ENCODE data around the gene IL32.
A peak's percentile ranks its signal among the peaks of the same experiment; 100 is the strongest.
"Not testable (repeated sequence)": the region's sequence is repeated elsewhere in the genome, so short reads cannot be mapped to it uniquely, and the experiment has no call there.

IL32 gene

DNA sequence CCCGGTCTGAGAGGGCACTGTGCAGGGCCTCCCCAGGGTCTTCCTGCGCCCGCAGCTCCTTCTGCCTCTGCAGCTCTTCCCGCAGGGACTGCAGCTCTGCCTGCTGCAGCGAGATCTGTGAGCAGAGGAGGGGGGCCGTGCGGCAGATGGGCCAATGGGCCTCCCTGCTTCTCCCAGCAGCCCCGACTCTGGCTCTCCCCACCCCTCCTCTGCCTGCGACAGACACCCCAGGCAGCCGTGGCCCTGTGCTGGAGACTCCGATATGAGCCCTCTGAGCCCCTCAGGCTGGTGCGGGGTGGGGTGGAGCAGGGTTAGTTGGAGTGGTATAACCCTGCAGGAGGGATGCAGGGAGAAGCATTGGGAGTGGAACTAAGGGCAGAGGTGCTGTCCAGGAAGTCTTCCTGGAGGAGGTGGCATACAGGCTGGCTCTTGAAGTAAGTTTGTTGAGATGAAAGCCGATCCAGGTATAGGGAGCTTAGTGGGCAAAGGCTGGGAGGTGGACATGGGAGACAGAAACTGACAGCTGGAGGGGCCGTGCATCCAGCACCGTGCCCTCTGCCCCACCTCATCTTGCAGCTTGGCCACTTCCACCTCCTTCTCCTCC is 36.6 kb upstream of the IL32 start:
- no peak for DNase-seq

DNA sequence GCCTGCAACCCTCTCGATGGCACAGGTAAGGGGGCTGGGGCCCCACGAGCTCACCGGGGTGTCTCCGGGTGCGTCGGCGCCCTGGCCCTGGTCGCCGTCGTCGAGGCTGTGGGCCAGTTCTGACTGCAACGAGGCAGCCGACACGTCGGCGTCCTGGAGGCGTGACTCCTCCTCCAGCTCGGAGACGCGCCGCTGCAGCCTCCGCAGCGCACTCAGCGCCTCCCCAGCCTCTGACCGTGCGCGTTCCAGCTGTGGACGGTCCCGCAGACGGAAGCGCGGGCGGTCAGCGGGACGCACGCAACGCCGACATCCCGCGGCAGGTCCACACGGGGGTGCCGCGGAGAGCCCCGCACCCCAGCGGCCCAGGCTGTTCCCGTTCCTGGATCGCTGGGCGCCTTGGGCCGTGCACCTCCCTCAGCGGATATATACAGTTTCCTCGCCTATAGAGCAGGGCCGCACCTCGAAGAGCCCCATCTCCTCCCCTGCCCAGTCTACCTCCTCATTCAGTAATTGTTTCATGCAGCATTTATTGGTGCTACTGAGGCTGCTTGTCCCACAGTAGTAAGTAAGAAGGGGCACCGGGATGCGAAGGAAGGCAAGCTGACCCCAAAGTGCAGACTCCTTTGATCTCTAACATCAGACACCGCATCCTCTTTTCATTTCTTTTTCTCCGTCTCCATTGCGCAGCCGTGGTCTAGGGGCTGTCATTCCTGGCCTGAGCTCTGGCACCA is 35.8 kb upstream of the IL32 start:
- peak; percentile 43 for DNase-seq

- no peak for DNase-seq
Observed at GRCh38 chr16:3030222-3031212, 34.9 kb upstream of the IL32 start.

DNA sequence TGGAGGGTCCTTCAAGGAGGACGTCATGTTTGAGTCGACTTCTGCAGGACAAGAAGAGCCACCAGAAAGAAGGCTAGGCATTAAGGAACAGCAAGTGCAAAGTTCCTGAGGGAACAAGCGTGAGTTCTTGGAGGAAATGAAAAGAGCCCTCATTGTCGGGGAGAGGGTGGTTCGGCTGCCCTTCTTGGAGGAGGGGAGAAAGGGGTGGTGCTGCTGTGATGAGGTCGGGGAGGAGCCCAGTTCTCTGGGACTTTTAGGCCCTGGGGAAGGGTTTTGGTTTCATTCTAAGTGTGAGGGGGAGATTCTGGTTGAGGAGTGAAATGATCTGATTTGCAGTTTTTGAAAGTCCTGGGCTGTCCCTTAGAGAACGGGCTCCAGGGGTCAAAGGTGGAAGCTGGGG is 32.8 kb upstream of the IL32 start:
- no peak for DNase-seq

DNA sequence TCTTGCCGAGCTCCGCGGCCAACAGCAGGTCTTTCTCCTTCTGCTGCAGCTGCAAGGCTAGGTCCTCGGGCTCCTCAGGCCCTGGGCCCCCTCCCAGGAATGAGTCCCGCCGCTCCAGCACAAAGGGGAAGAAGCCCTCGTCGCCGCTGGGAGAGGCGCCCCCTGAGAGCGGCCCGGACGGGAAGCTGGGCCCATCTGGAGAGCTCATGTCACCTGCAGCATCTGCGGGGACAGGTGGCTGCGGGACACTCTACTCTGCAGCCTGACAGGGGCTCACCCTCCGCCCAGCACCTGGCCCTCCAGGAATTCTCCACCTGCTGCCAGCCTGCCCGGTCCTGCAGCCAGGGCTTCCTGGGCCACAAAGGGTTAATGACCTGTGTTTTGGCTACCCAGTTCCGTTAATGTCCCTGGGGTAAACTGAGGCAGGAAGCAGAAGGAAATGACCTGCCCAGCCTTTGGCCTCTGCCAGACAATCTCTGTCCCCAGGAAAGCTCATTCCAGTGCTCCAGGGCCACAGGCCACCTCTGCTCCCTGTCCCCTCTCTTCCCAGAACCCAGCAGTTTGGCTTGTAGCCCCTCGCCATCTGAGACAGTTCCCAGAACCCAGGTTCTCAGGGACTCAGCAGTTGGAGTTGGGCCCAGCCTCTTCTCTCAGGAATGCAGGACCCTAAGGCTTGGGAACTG is 30.0 kb upstream of the IL32 start:
- DNase-seq = no peak

GRCh38 chr16:3035972-3036725 is 29.3 kb upstream of the IL32 start:
- DNase-seq = no peak

DNA sequence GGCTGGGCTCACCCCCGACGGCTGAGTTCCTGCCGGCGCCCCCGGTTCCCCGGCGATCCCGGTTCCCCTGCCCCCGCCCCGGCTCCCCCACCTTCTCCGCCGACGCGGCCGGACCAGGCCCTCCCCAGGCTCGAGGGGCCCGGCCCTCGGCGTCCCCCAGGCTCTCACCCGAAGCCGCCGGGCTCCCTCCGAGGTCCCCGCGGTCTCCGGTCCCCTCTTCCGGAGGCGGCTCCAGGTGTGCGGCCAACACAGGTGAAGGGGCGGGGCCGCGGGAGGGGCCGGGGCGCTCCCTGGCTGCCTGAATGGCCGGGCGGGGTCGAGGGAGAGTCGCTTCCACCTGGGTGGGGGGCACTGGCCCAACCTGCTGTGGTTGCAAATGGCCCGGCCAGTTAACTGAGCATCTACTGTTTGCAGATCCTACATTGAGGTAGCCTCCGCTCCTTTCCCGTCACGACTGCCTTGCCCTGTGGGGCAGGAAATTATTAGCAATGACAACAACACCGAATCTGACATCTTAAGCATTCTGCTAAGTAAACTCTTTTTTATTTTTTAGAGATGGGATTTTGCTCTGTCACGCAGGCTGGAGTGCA is 28.6 kb upstream of the IL32 start, which contains the start of gene BICDL2:
TSS of gene BICDL2 (minus strand) at position 219 of the 590 bp plus-strand sequence. CDS start 1,448 bp downstream, outside the sequence.
- no peak for DNase-seq

GRCh38 chr16:3038256-3038655 is 27.2 kb upstream of the IL32 start:
- no peak for DNase-seq

GRCh38 chr16:3038896-3039295 is 26.5 kb upstream of the IL32 start:
- DNase-seq = no peak

GRCh38 chr16:3042376-3042775 is 23.1 kb upstream of the IL32 start:
- no peak for DNase-seq

DNA sequence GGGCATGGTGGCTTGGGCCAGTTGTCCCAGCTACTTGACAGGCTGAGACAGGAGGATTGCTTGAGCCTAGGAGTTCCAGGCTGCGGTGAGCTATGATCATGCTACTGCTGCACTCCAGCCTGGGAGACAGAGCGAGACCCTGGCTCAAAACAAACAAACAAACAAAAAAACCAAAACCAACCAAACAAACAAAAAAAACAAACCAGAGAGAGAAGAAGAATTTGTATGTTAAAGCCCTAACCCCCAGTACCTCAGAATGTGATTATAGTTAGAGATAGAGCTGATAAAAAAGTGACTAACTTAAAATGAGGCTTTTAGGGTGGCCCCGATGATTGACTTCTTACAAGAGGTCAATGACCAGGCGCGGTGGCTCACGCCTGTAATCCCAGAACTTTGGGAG is 20.7 kb upstream of the IL32 start:
- no peak for DNase-seq

DNA sequence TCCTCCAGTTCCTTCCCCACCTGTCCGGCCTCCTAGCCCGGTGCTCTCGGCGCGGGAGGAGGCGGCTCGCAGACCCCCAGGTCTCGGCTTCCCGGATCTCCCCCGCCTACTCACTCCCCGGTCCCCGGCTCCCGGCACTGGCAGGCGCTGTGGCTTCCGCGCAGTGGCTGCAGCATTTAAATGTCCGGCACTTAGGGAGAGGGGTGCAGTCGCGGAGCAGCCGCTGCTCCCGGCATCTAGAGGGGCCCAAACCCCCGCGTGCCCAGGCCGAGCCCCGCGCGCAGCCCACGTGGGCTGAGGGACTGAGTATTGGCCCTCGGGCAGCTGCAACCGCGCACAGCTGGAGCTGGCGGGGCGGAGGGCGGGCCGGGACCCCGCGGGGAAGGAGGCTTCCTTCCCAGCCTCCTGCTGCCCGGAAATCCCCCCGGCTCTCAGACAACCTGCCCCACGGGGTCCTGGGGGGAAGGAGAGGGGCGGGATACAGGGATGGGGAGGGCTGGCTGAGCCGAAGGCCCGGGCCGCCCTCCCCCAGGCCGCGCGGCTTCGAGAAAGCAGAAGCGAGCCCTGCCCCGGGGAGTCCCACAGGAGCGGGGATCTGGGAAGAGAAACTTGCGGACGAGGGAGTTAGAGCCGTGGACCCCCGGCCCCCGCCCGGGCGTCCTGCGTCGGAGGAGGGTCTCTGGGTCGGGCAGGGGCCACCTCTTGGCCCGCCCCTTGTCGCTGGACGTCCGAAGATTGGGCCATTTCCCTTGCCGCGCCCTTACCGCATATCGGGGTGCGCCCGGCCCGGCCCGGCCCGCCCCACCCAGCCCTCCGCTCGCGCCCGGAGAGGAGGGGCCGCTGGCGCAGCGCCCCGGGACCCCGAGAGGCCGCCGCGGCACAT is 19.4 kb upstream of the IL32 start, which contains the start of gene MMP25:
TSS of gene MMP25 (plus strand) at position 804 of the 883 bp plus-strand sequence. CDS start 357 bp downstream, outside the sequence.
- no peak for DNase-seq

GRCh38 chr16:3046641-3047386 is 18.6 kb upstream of the IL32 start:
- DNase-seq = no peak

GRCh38 chr16:3047387-3047720 is 18.1 kb upstream of the IL32 start:
- no peak for DNase-seq

GRCh38 chr16:3049921-3050481 is 15.4 kb upstream of the IL32 start:
- no peak for DNase-seq

DNA sequence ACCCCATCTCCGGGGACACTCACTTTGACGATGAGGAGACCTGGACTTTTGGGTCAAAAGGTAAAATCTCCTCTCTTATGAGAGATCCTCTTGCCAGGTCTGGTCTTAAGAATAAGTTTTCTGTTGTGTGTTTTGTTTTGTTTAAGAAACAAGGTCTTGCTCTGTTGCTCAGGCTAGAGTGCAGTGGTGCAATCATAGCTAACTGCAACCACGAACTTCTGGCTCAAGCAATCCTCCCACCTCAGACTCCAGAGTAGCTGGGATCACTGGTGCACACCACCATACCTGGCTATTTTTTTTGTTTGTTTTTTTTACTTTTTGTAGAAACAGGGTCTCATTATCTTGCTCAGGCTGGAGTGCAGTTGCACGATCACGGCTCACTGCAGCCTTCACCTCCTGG is 15.0 kb upstream of the IL32 start:
- DNase-seq = no peak

- no peak for DNase-seq
Observed at GRCh38 chr16:3051009-3051408, 14.4 kb upstream of the IL32 start.

GRCh38 chr16:3051494-3051893 is 13.9 kb upstream of the IL32 start:
- no peak for DNase-seq

- not testable (repeated sequence) for DNase-seq
Observed at GRCh38 chr16:3052571-3053329, 12.7 kb upstream of the IL32 start.

Data from CD4-positive, alpha-beta T cell treated with Interleukin-17A for 1 hour (primary cell).